ENCODE results near the gene WNT3A. TPM values are rescaled to one million over a fixed set of nuclear protein-coding genes. Genes with fewer than 3 reads are reported as not detected.
A peak's percentile ranks its signal among the peaks of the same experiment; 100 is the strongest.

Gene WNT3A
- total and polyA plus RNA-seq, 2 of the 4 experiments (the other 2 are of a cell fraction): not detected

- Histone ChIP-seq H3K9ac (ENCODE audit: low read depth, low read length) (no peak overlapping the region), H3K4ac (ENCODE audit: low read depth, low read length) (no peak overlapping the region), H3K9me3 (ENCODE audit: control insufficient read depth, insufficient read depth, low read length) (no peaks in the 10 kb centered on the region), H2BK15ac (ENCODE audit: low read depth, low read length) (no peak overlapping the region), H3K4me2 (ENCODE audit: low read depth, low read length) (no peak overlapping the region), H2AK9ac (replicated peaks; ENCODE audit: low read depth, low read length, poor library complexity) (no peak overlapping the region), H3K23ac (ENCODE audit: low read depth, low read length) (no peak overlapping the region), H2BK5ac (ENCODE audit: low read depth, low read length, poor library complexity, severe bottlenecking) (no peak overlapping the region), H2AFZ (replicated peaks; ENCODE audit: low read length, poor library complexity) (peak overlapping the region; percentile 38), H4K20me1 (ENCODE audit: insufficient read depth, low read length) (peaks cover 14% of the 10 kb centered on the region), H4K8ac (ENCODE audit: low read depth in 2 of 2, low read length in 2 of 2) (no peak overlapping the region), H4K91ac (ENCODE audit: insufficient read depth, low read depth, low read length) (no peak overlapping the region), H3K9me1 (ENCODE audit: insufficient read depth, low read length) (peaks cover 7% of the 10 kb centered on the region), H3K79me1 (ENCODE audit: low read depth in 1 of 2, low read length in 2 of 2) (peaks cover 13 to 54% of the 10 kb centered on the region in 2 experiments; a peak in 3 of 4 replicates), H3K27ac (ENCODE audit: insufficient read depth, low read length) (no peak overlapping the region), H3K4me1 (ENCODE audit: control insufficient read depth, insufficient read depth, low read length) (peaks cover 10% of the 10 kb centered on the region), H3K27me3 (ENCODE audit: control insufficient read depth, insufficient read depth, low read length) (no peaks in the 10 kb centered on the region), H3K4me3 (ENCODE audit: insufficient read depth, low read depth, low read length) (no peak overlapping the region), H4K5ac (ENCODE audit: low read depth, low read length) (no peak overlapping the region), H3K56ac (ENCODE audit: extremely low read depth, insufficient read depth, low read length) (no peak overlapping the region), H3K36me3 (ENCODE audit: control insufficient read depth, insufficient read depth, low read length) (peaks cover 19% of the 10 kb centered on the region), H2AK5ac (ENCODE audit: low read depth, low read length) (no peak overlapping the region), H2BK120ac (ENCODE audit: low read depth, low read length) (no peak overlapping the region), H2BK20ac (ENCODE audit: low read depth, low read length) (no peak overlapping the region), H3K18ac (ENCODE audit: low read depth, low read length) (no peak overlapping the region), H3K14ac (replicated peaks; ENCODE audit: low read depth, low read length) (no peak overlapping the region)
- DNase-seq: no peak
- WGBS, 2 experiments (ENCODE audit: extremely low coverage in 2 of 2, insufficient read length in 1 of 2): 59% methylated on average over 4 of the region's 9 CpGs; no CpG with 5 or more reads in 1 of the 2 experiments
- intact Hi-C loops (cut with micrococcal nuclease) (no loop called here), in situ Hi-C loops (cut with MboI; ENCODE audit: low sequenced_read_pairs) (no loop called here), dilution Hi-C loops (cut with HindIII; ENCODE audit: low sequenced_read_pairs, unreplicated experiment) (no loop called here)
- ChIA-PET CTCF (no interaction called here), POLR2A (ENCODE audit: unreplicated experiment) (no interaction called here)
- TF ChIP-seq CHD1 (IDR thresholded peaks at IDR 0.05; ENCODE audit: low read depth, low read length) (no peak), FOS (IDR thresholded peaks at IDR 0.05; ENCODE audit: low read depth, low read length) (no peak), MXI1 (IDR thresholded peaks at IDR 0.05; ENCODE audit: borderline replicate concordance, low read depth, low read length) (no peak), RAD21 (IDR thresholded peaks at IDR 0.05; ENCODE audit: low read length) (no peak), CTCF (conservative IDR thresholded peaks at IDR 0.05; ENCODE audit: low read depth, low read length) (no peak), MAZ (IDR thresholded peaks at IDR 0.05; ENCODE audit: borderline replicate concordance, low read depth, low read length) (no peak), RCOR1 (IDR thresholded peaks at IDR 0.05; ENCODE audit: insufficient replicate concordance, low read length) (no peak), POLR2A (IDR thresholded peaks at IDR 0.05; ENCODE audit: low read depth, low read length) (no peak)
- TF ChIP-seq, protein P1, sequence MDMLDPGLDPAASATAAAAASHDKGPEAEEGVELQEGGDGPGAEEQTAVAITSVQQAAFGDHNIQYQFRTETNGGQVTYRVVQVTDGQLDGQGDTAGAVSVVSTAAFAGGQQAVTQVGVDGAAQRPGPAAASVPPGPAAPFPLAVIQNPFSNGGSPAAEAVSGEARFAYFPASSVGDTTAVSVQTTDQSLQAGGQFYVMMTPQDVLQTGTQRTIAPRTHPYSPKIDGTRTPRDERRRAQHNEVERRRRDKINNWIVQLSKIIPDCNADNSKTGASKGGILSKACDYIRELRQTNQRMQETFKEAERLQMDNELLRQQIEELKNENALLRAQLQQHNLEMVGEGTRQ (IDR thresholded peaks at IDR 0.05; ENCODE audit: low read depth, low read length): no peak
- TF ChIP-seq, protein P2, sequence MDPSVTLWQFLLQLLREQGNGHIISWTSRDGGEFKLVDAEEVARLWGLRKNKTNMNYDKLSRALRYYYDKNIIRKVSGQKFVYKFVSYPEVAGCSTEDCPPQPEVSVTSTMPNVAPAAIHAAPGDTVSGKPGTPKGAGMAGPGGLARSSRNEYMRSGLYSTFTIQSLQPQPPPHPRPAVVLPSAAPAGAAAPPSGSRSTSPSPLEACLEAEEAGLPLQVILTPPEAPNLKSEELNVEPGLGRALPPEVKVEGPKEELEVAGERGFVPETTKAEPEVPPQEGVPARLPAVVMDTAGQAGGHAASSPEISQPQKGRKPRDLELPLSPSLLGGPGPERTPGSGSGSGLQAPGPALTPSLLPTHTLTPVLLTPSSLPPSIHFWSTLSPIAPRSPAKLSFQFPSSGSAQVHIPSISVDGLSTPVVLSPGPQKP (IDR thresholded peaks at IDR 0.05; ENCODE audit: borderline replicate concordance, low read depth, low read length): no peak
- ATAC-seq (ENCODE audit: low read depth): no peak
- no TSS peak for BruUV-seq (replicated peaks)
Measured at GRCh38 chr1:228105270-228105995, 98.6 kb downstream of the WNT3A start.
